GM12872 (cell line): ENCODE results near the gene CHCHD6.

ENCODE experiments used
- TF ChIP-seq, protein P1 (sequence below): IDR thresholded peaks from 3 replicates; pipeline ENCODE4 v1.5.1; 2011; ENCODE audit warnings: low read depth, mild to moderate bottlenecking, low read length, moderate library complexity; ENCODE audit not compliant: insufficient read depth

Gene CHCHD6

DNA sequence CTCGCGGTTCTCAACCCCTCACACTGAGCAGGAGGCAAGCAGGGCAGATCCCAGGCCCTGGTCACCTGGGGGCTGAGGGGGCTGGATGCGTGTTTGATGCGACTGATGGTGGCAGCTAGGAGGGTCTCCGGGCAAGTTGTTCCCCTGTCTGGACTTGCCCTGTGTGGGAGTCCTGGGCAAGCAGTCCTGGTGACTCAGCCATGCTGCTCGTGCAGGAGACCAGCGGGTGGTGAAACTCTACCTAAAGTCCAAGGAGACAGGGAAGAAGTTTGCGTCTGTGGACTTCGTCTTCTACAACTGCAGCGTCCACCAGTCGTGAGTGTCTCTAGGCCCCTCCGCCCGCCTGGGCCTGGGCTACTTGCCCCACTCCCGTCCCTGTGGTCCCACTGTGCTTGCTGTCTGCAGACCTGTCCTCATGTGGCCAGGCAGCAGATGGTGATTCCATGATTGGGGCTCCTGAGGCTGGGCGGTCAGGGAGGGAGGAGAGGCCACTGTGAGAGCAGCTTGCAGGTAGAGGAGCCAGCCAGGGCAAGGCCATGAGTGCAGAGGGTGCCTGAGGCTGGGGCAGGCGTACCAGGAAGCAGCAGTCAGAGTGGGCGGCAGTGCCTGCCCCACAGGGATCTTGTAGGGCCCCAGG is 301.9 kb downstream of the CHCHD6 start:
- TF ChIP-seq, protein P1, sequence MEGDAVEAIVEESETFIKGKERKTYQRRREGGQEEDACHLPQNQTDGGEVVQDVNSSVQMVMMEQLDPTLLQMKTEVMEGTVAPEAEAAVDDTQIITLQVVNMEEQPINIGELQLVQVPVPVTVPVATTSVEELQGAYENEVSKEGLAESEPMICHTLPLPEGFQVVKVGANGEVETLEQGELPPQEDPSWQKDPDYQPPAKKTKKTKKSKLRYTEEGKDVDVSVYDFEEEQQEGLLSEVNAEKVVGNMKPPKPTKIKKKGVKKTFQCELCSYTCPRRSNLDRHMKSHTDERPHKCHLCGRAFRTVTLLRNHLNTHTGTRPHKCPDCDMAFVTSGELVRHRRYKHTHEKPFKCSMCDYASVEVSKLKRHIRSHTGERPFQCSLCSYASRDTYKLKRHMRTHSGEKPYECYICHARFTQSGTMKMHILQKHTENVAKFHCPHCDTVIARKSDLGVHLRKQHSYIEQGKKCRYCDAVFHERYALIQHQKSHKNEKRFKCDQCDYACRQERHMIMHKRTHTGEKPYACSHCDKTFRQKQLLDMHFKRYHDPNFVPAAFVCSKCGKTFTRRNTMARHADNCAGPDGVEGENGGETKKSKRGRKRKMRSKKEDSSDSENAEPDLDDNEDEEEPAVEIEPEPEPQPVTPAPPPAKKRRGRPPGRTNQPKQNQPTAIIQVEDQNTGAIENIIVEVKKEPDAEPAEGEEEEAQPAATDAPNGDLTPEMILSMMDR = no peak

DNA sequence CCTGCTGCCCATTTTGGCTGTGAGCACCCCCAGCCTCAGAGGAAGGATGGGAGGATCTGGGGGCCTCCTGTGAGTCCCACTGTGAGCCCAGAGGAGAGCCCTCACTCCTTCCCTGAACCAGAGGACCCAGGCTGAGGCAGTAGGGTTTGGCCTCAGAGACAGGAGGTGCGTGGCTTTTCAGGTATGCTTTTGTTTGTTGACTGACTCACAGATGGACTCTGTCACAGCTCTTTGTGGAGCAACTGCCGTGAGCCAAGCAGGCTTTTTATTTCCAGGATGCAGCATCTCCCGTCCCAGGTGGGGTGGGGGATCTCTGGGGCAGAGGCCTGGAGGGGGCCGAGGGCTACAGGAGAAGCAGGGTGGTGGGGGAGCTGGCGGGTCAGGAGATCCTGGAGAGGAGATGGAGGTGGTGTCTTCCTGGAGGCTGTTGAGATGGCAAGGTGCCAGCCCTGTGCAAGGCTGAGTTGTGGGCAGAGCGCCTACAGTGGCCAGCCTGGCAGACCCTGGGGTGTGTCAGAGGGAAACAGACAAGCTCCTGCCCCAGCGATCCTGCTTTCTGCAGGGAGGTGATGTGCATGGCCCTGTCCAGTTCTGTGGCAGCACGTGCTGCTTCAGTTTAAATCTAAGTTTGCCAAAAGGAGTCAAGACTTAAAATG is 302.9 kb downstream of the CHCHD6 start:
- TF ChIP-seq, protein P1 = no peak

DNA sequence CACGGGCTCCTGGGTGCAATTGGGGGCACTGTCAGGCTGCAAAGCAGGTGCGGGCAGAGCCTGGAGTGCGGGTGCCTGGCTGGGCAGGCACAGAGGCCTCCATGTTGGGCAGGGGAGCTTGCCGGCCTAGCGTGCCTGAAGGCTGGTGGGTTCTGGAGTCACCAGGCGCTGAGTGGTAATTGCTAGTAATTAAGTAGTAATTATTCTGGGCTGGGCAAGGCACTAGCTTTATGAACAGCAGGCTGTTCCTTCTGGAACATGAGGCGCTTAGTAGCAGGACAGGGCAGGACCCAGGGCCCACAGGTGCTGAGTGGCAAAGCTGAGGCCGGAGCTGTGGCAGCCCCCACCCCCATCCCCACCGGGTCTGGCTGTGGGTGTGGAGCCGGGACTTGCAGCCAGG is 304.2 kb downstream of the CHCHD6 start:
- TF ChIP-seq, protein P1 = no peak

DNA sequence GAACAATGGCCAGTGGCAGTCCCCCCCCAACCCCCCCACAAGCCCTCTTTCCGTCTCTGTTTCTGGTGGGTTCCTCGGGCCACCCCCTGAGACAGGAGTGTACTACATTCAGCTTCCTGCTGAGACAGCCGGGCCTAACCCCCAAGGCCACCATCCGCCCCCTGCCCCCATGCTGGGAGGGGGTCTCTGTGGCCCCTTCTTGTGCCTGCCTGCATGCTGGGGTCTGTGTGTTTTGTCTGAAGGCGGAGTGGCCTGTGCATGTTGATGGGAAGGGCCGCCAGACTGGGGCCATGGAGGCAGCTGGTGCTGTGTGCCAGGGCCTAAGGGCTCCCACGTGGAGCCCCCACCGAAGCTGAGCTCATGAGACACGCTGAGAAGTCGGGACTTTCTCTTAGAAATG is 305.5 kb downstream of the CHCHD6 start:
- TF ChIP-seq, protein P1 = no peak
